Body of pancreas (tissue), 4 donors: ENCODE measurements around the gene SLC7A6OS. TPM values are rescaled to one million over a fixed set of nuclear protein-coding genes. Genes with fewer than 3 reads are reported as not detected.

Source experiments
- ATAC-seq: fragments of 150-250 bp; one replicate; pipeline ENCODE4 v1.9.1; 2016
- DNase-seq, 4 donors: peaks; one replicate each; pipeline ENCODE4 v3.0.0-alpha.2; 2019
- H3K27ac ChIP-seq, 4 donors: fragments of 200-600 bp; sonication (generic); 1 replicate in 3 of 4; 2 replicates in 1 of 4; pipeline versions ENCODE4 v1.5.1 to v1.6.1; 2016 to 2019; ENCODE audit warnings: mild to moderate bottlenecking in 1 of 4, mixed read lengths in 1 of 4, moderate library complexity in 1 of 4
- H3K27me3 ChIP-seq, 2 donors: fragments of 200-600 bp; sonication (generic); one replicate each; pipeline ENCODE4 v1.6.0; 2016; ENCODE audit warnings: mild to moderate bottlenecking in 1 of 2
- H3K36me3 ChIP-seq, 2 donors: fragments of 200-600 bp; sonication (generic); replicated peaks in 1 of 2; 2 replicates each; pipeline ENCODE4 v1.5.1; 2016; ENCODE audit warnings: low read depth in 2 of 2; ENCODE audit not compliant: insufficient read depth in 1 of 2
- H3K4me1 ChIP-seq: fragments of 200-600 bp; sonication (generic); one replicate; pipeline ENCODE4 v1.6.0; 2016
- H3K4me3 ChIP-seq, 2 donors: fragments of 200-600 bp; sonication (generic); 1 replicate in 1 of 2; 2 replicates in 1 of 2; pipeline ENCODE4 v1.5.1; 2016 to 2019
- H3K9me3 ChIP-seq, 3 donors: fragments of 200-600 bp; sonication (generic); 1 replicate in 2 of 3; 2 replicates in 1 of 3; pipeline ENCODE4 v1.5.1; 2016
- CTCF ChIP-seq, 7 experiments: fragments of 450-650 bp in 4 of 7; fragments of 200-600 bp in 3 of 7; sonication (generic) in 3 of 7; IDR thresholded peaks; one replicate each; pipeline ENCODE4 v1.5.1; 2016 to 2019; ENCODE audit warnings: antibody characterized with exemption in 7 of 7
- POLR2A ChIP-seq, 3 donors: fragments of 450-650 bp; IDR thresholded peaks; one replicate each; pipeline ENCODE4 v1.6.1; 2016; ENCODE audit warnings: antibody characterized with exemption in 3 of 3, mild to moderate bottlenecking in 2 of 3
- WGBS, 2 donors: methylation state at CpG; one replicate each; pipeline ENCODE4 v1.1.5; 2017; 5-methylcytosine and 5-hydroxymethylcytosine counted together
- intact Hi-C: fragments of 100-400 bp; cut with DNase I; formaldehyde crosslinking; loops from one replicate; pipeline ENCODE4 v1.15.1; 2023
- total RNA-seq, 2 donors: library from RNA; depleted of rRNA; stranded (reverse); fragments of >200 nt; gene quantifications; one replicate each; pipeline ENCODE4 v1.1.0, GENCODE V29; 2016

The SLC7A6OS gene
- total RNA-seq, 2 donors from 2014 or later = 13.0 to 32.3 TPM

DNA sequence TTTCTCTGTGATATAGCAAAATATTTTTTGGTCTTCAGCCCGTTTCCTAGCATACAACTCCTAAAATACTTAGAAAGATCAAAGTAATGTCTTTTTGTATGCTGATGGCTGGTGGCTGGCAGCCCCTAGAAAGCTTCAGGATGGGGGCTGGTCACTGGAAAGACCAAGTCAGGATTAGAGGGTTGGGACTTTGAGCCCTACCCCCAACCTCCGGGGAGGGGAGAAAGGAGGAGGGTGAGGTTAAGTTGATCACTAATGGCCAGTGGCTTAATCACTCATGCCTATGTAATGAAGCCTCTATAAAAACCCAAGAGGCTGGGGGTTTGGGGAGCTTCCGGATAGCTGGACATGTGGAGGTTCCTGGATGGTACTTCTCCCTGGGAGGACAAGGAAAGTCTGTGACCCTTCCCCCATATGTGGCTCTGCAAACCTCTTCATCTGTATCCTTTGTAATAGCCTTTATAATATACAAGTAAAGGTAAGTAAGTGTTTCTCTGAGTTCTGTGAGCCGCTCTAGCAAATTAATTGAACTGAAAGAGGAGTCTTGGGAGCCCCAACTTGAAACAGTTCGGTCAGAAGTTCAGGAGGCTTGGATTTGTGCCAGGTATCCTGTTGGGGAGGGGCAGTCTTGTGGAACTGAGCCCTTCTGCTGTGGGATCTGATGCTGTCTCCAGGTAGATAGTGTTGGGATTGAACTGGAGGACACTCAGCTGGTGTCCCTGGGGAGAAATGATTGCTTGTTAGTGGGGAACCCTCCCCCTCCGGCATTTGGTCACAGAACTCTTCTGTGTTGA, 42.9 kb downstream of the SLC7A6OS start:
- peaks cover 35% of the 10 kb centered on the region for H3K4me1 ChIP-seq
- H3K36me3 ChIP-seq = no peaks in the 10 kb centered on the region
- ATAC-seq (no peak), DNase-seq (no peak)
- no peak overlapping the region for H3K27ac ChIP-seq
- H3K9me3 ChIP-seq = no peaks in the 10 kb centered on the region
- intact Hi-C loops = no loop called here
- TF ChIP-seq CTCF (IDR thresholded peaks at IDR 0.05) = no peak
- no peak for TF ChIP-seq POLR2A (IDR thresholded peaks at IDR 0.05)
- no peak overlapping the region for H3K4me3 ChIP-seq
- WGBS, 2 donors = 68 to 77% methylated on average over 6 of the region's 6 CpGs
- H3K27me3 ChIP-seq = no peaks in the 10 kb centered on the region

DNA sequence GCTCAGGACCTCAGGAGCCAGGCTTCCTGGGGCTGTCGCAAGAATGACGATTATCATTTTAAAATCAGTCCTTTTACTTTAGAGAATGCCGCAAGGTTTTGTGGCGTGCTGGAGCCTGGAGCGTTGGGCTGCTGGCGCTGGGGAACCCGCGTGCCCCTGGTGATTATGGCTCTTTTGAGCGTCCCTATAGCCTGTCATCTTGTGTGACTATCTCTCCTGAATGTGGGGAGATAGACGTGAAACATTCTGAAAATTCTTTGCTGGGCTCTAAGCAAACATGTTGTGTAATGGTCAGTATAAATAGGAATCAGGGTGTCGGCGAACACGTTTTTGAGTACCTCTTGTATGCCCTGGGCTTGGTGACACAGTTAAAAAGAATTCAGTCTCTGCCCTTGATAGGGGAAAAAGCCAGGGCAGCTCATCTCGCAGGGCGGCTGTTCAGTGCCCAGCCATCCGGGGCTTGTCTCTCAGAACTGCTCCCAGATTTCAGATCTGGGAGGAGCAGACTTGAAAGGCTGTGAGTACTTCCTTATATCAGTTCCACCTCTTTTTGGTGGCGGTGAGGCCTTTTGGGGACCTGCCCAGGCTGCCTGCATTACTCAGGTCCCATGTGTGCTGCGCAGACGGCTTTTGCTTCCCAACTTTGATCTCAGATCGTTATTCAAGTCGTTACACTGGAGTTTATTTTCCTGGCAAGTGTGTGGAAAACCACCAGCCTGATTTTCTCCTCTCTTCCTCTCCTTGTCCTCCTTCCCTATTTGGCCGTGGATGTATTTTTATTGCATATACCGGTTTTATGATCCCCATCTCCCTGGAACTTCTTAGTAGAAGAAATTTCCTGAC, 45.4 kb downstream of the SLC7A6OS start:
- peak; percentile 16 to 42 (median 37) for DNase-seq
- Histone ChIP-seq H3K36me3 (no peaks in the 10 kb centered on the region), H3K27me3 (no peaks in the 10 kb centered on the region), H3K4me3 (peak overlapping the region; percentile 34 to 64), H3K9me3 (no peaks in the 10 kb centered on the region), H3K27ac (peak overlapping the region; percentile 59 to 84 (median 72)), H3K4me1 (peaks cover 17% of the 10 kb centered on the region)
- ATAC-seq = peak; percentile 13
- TF ChIP-seq POLR2A (IDR thresholded peaks at IDR 0.05) = peak in 1 of 3 donors; percentile 38
- no peak for TF ChIP-seq CTCF (IDR thresholded peaks at IDR 0.05)
- intact Hi-C loops = no loop called here
- 16 to 18% methylated on average over 23 of the region's 23 CpGs for WGBS, 2 donors

DNA sequence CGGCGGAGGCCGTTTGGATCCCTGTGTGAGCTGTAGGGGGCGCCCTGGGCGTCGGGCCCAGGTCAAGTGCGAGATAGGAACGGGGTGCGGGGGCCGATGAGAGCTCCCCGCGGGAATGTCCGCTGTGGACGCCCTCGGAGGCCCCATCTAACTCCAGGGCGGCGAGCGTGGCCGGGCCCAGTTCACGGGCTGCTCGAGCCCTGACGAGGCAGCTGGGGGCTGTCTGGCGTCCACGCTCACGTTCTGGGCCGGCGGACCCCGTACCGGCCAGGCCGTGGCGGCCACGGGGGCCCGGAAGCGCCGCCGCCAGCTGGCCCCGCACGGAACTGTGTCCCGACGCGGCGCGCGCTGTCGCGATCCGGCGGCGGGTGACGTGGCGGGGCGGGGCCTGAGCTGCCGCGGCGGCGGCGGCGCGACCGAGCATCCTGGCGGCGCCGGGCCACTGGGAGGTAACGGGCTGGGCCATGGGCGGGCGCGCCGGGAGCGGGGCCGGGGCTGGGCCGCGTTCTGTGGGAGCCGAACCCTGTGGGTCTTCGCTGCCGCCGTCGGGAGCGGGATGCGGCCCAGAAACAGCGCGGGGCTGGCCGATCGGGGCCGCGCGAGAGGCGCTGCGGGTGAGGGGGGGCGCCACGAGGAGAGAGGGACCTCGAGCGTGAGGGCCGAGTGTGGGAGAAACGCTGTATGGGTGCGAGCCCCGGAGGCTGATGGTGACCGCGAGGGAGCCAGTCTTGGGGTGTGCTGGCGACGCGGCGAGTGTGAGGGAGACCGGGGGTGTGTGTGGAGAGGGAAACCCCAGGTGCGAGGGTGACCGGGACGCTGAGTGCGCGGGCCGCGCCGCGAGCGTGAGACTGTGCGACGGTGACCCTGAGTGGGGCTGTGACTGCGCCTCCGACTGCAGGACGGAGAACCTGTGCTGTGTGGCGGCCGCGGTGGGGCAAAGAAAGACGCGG, 46.3 kb downstream of the SLC7A6OS start, which contains the start of gene SLC7A6:
SLC7A6 (plus strand) TSS at position 399 of the 950 bp plus-strand sequence. CDS start 10,201 bp downstream, outside the sequence.
- peaks cover 17% of the 10 kb centered on the region for H3K4me1 ChIP-seq

More for the DNA sequence above, 46.3 kb downstream of the SLC7A6OS start, which contains the start of gene SLC7A6:
- Histone ChIP-seq H3K27me3 (no peaks in the 10 kb centered on the region), H3K36me3 (no peaks in the 10 kb centered on the region), H3K9me3 (no peaks in the 10 kb centered on the region), H3K27ac (peak within 1 kb of the TSS; percentile 59 to 84 (median 72)), H3K4me3 (peak within 1 kb of the TSS; percentile 34 to 64)
- peak; percentile 45 to 70 (median 61) for TF ChIP-seq CTCF (IDR thresholded peaks at IDR 0.05)
- TF ChIP-seq POLR2A (IDR thresholded peaks at IDR 0.05) = peak in 2 of 3 donors; percentile 8 to 24
- intact Hi-C loops = loop anchor here (5.0 kb wide), 1 partner anchor 63 kb away; no protein-coding TSS in a partner anchor
- DNase-seq (peak; percentile 65 to 77 (median 68)), ATAC-seq (peak; percentile 83)
- WGBS, 2 donors = 0% methylated on average over 15 to 62 of the region's 123 CpGs
